SK-N-SH (cell line): Measurements from ENCODE around the gene PSAT1. TPM values are rescaled to one million over a fixed set of nuclear protein-coding genes. Genes with fewer than 3 reads are reported as not detected.

Experiments used
- CTCF ChIA-PET: fragments of 300-600, 350-600 bp; formaldehyde crosslinking; extraction: SDS; loops from one replicate; lab custom pipeline; 2021; lab: Yijun Ruan, JAX
- POLR2A ChIA-PET: fragments of 350-600 bp; sonication (Branson Sonifier 250); formaldehyde crosslinking; extraction: SDS; loops from one replicate; lab custom pipeline; 2020; ENCODE audit warnings: antibody characterized with exemption, inconsistent platforms; lab: Yijun Ruan, JAX
- DNase-seq: peaks from one replicate; pipeline ENCODE4 v3.0.0; 2012
- H2AFZ ChIP-seq: fragments of 200-600 bp; sonication (generic); 2 replicates; pipeline ENCODE4 v1.8.1; 2016; ENCODE audit warnings: antibody characterized with exemption, mild to moderate bottlenecking, low read depth
- H3F3A ChIP-seq: fragments of 200-600 bp; sonication (generic); replicated peaks from 2 replicates; pipeline ENCODE3; 2016; ENCODE audit warnings: antibody characterized with exemption, mild to moderate bottlenecking; ENCODE audit not compliant: insufficient read depth
- H3K27ac ChIP-seq, 2 experiments: fragments of 200-500 bp in 1 of 2; fragments of 200-600 bp in 1 of 2; sonication (Bioruptor generic) in 1 of 2; sonication (generic), shearing (Covaris generic) in 1 of 2; 2 replicates each; pipeline versions ENCODE4 v1.5.1 to v1.6.1; 2014 to 2016; ENCODE audit warnings: low read depth in 2 of 2, inconsistent platforms in 1 of 2, low read length in 1 of 2, mild to moderate bottlenecking in 1 of 2, mixed read lengths in 1 of 2
- H3K27me3 ChIP-seq: fragments of 200-600 bp; sonication (generic), shearing (Covaris generic); 2 replicates; pipeline ENCODE4 v1.6.1; 2016; ENCODE audit warnings: mixed run types; ENCODE audit not compliant: insufficient read depth
- H3K36me3 ChIP-seq, 2 experiments: fragments of 200-500 bp in 1 of 2; fragments of 200-600 bp in 1 of 2; sonication (Bioruptor generic) in 1 of 2; sonication (generic) in 1 of 2; replicated peaks in 1 of 2; 2 replicates each; pipeline versions ENCODE3 to v1.5.1; 2014 to 2016; ENCODE audit warnings: low read length in 1 of 2, mild to moderate bottlenecking in 1 of 2; ENCODE audit not compliant: insufficient read depth in 2 of 2, control insufficient read depth in 1 of 2
- H3K4me1 ChIP-seq, 2 experiments: fragments of 200-500 bp in 1 of 2; fragments of 200-600 bp in 1 of 2; sonication (Bioruptor generic) in 1 of 2; sonication (generic), shearing (Covaris generic) in 1 of 2; 2 replicates each; pipeline versions ENCODE4 v1.5.1 to v1.6.1; 2014 to 2016; ENCODE audit warnings: low read depth in 1 of 2, low read length in 1 of 2, mixed run types in 1 of 2; ENCODE audit not compliant: insufficient read depth in 2 of 2, control insufficient read depth in 1 of 2
- H3K4me2 ChIP-seq: fragments of 200-600 bp; sonication (generic), shearing (Covaris generic); 2 replicates; pipeline ENCODE4 v1.6.1; 2017; ENCODE audit warnings: mixed run types
- H3K4me3 ChIP-seq, 2 experiments: fragments of 200-500 bp in 1 of 2; fragments of 200-600 bp in 1 of 2; sonication (Bioruptor generic) in 1 of 2; sonication (generic), shearing (Covaris generic) in 1 of 2; 2 replicates each; pipeline versions ENCODE4 v1.5.1 to v1.8.1; 2014 to 2016; ENCODE audit warnings: low read depth in 2 of 2, inconsistent platforms in 1 of 2, low read length in 1 of 2, mild to moderate bottlenecking in 1 of 2, mixed read lengths in 1 of 2, moderate library complexity in 1 of 2
- H3K79me2 ChIP-seq: fragments of 200-600 bp; sonication (generic); 2 replicates; pipeline ENCODE4 v1.8.1; 2017; ENCODE audit warnings: mild to moderate bottlenecking; ENCODE audit not compliant: insufficient read depth
- H3K9ac ChIP-seq: fragments of 200-600 bp; sonication (generic); 2 replicates; pipeline ENCODE4 v1.6.1; 2017; ENCODE audit warnings: mixed run types
- H3K9me2 ChIP-seq: fragments of 200-600 bp; sonication (generic); 2 replicates; pipeline ENCODE4 v1.6.1; 2017; ENCODE audit warnings: mixed run types
- H3K9me3 ChIP-seq: fragments of 200-600 bp; sonication (generic); 2 replicates; pipeline ENCODE4 v1.6.1; 2017; ENCODE audit warnings: mixed run types, mild to moderate bottlenecking, moderate library complexity
- H4K20me1 ChIP-seq: fragments of 200-600 bp; sonication (generic); 2 replicates; pipeline ENCODE4 v1.6.1; 2017; ENCODE audit warnings: mild to moderate bottlenecking, mixed run types; ENCODE audit not compliant: insufficient read depth
- CHD2 ChIP-seq: fragments of 150-350 bp; IDR thresholded peaks from 2 replicates; pipeline ENCODE4 v1.6.1; 2018; ENCODE audit warnings: low read length; ENCODE audit not compliant: partially characterized antibody
- CTCF ChIP-seq: fragments of 200-600 bp; sonication (generic); IDR thresholded peaks from 2 replicates; pipeline ENCODE4 v1.6.1; 2017; ENCODE audit warnings: antibody characterized with exemption, mild to moderate bottlenecking, moderate library complexity
- ELF1 ChIP-seq: IDR thresholded peaks from 2 replicates; pipeline ENCODE4 v1.4.0; 2012
- EP300 ChIP-seq, 2 experiments: IDR thresholded peaks; 2 replicates each; pipeline versions ENCODE4 v1.4.0 to v1.6.1; 2012; ENCODE audit warnings: borderline replicate concordance in 1 of 2, low read depth in 1 of 2, low read length in 1 of 2
- FOSL2 ChIP-seq: IDR thresholded peaks from 2 replicates; pipeline ENCODE4 v1.4.0; 2012; ENCODE audit warnings: low read depth, mild to moderate bottlenecking, moderate library complexity, borderline replicate concordance
- FOXJ3 ChIP-seq: sonication (generic); formaldehyde crosslinking; IDR thresholded peaks from 2 replicates; pipeline ENCODE4 v1.5.1; 2020; ENCODE audit warnings: mild to moderate bottlenecking, missing genetic modification reagents
- FOXM1 ChIP-seq: IDR thresholded peaks from 2 replicates; pipeline ENCODE4 v1.4.0; 2012; ENCODE audit warnings: low read depth, mild to moderate bottlenecking
- GABPA ChIP-seq: IDR thresholded peaks from 2 replicates; pipeline ENCODE4 v1.4.0; 2012; ENCODE audit warnings: low read depth, mild to moderate bottlenecking
- GATA2 ChIP-seq: sonication (generic); formaldehyde crosslinking; IDR thresholded peaks from 2 replicates; pipeline ENCODE4 v1.5.0; 2020; ENCODE audit warnings: mild to moderate bottlenecking, missing genetic modification reagents
- JUND ChIP-seq: IDR thresholded peaks from 2 replicates; pipeline ENCODE4 v1.4.0; 2012
- MEF2A ChIP-seq: IDR thresholded peaks from 2 replicates; pipeline ENCODE4 v1.4.0; 2012; ENCODE audit warnings: low read depth, borderline replicate concordance
- MXI1 ChIP-seq: IDR thresholded peaks from 2 replicates; pipeline ENCODE4 v1.6.1; 2012; ENCODE audit warnings: mild to moderate bottlenecking, low read depth, low read length, improper control_type of control experiment
- NRF1 ChIP-seq: IDR thresholded peaks from 2 replicates; pipeline ENCODE4 v1.6.1; 2012; ENCODE audit warnings: low read depth, mild to moderate bottlenecking, low read length
- POLR2AphosphoS5 ChIP-seq: IDR thresholded peaks from 2 replicates; pipeline ENCODE4 v1.6.1; 2012; ENCODE audit warnings: low read depth, low read length
- RAD21 ChIP-seq: IDR thresholded peaks from 2 replicates; pipeline ENCODE4 v1.6.1; 2012; ENCODE audit warnings: mild to moderate bottlenecking, low read length
- RCOR1 ChIP-seq: fragments of 150-350 bp; IDR thresholded peaks from 2 replicates; pipeline ENCODE4 v1.6.1; 2017; ENCODE audit warnings: antibody characterized with exemption, low read length
- RFX5 ChIP-seq: IDR thresholded peaks from 2 replicates; pipeline ENCODE4 v1.6.1; 2012; ENCODE audit warnings: mild to moderate bottlenecking, improper control_type of control experiment, low read length
- SMC3 ChIP-seq: IDR thresholded peaks from 2 replicates; pipeline ENCODE4 v1.6.1; 2012; ENCODE audit warnings: low read depth, low read length, improper control_type of control experiment
- TAF1 ChIP-seq: IDR thresholded peaks from 2 replicates; pipeline ENCODE4 v1.6.1; 2012; ENCODE audit warnings: low read depth, mild to moderate bottlenecking, low read length, moderate library complexity, borderline replicate concordance
- TEAD4 ChIP-seq: IDR thresholded peaks from 2 replicates; pipeline ENCODE4 v1.4.0; 2012; ENCODE audit warnings: mild to moderate bottlenecking, borderline replicate concordance; ENCODE audit not compliant: insufficient read depth
- YY1 ChIP-seq: IDR thresholded peaks from 2 replicates; pipeline ENCODE4 v1.4.0; 2012; ENCODE audit warnings: low read depth, mild to moderate bottlenecking
- WGBS: methylation state at CpG from one replicate; pipeline ENCODE4 v1.1.6; 2017; ENCODE audit warnings: low lambda C conversion rate; 5-methylcytosine and 5-hydroxymethylcytosine counted together
- polyA plus RNA-seq, 3 experiments: library from polyadenylated mRNA; depleted of rRNA; stranded (reverse); fragments of >200 nt; gene quantifications; 2 replicates each; pipeline ENCODE4 v1.2.3, GENCODE V29; 2012
- TF ChIP-seq, protein P1 (sequence below): fragments of 150-350 bp; IDR thresholded peaks from 2 replicates; pipeline ENCODE4 v1.6.1; 2017; ENCODE audit warnings: antibody characterized with exemption, low read length, low read depth, borderline replicate concordance
- TF ChIP-seq, protein P2 (sequence below): IDR thresholded peaks from 2 replicates; pipeline ENCODE4 v1.4.0; 2012; ENCODE audit warnings: low read depth, borderline replicate concordance
- TF ChIP-seq, protein P3 (sequence below): IDR thresholded peaks from 2 replicates; pipeline ENCODE4 v1.4.0; 2012; ENCODE audit warnings: low read depth, borderline replicate concordance
- TF ChIP-seq, protein P4 (sequence below): IDR thresholded peaks from 2 replicates; pipeline ENCODE4 v1.4.0; 2012; ENCODE audit warnings: low read depth

PSAT1 gene
- polyA plus RNA-seq, 1 of the 3 experiments (the other 2 are of a cell fraction): 37.0 TPM

DNA sequence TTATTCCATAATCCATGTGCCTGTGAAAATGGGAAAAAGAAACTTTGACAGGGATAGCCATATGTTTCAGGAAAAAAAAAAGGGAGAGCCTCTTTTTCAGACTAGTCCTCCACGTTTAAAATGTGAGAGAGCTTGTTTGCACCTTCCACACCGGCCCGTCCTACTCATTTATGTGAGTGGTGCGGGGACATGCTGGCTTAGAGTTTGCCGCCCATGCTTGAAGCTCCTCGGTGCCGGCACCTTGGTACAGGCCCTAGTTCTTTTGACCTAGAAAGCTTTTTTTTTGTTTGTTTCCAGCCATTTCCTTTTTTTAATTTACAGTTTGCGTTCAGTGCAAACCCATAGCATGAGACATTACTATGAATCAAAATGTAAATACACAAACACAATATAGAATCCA, 27.8 kb downstream of the PSAT1 start (continued):
- TF ChIP-seq FOXM1: no peak

DNA sequence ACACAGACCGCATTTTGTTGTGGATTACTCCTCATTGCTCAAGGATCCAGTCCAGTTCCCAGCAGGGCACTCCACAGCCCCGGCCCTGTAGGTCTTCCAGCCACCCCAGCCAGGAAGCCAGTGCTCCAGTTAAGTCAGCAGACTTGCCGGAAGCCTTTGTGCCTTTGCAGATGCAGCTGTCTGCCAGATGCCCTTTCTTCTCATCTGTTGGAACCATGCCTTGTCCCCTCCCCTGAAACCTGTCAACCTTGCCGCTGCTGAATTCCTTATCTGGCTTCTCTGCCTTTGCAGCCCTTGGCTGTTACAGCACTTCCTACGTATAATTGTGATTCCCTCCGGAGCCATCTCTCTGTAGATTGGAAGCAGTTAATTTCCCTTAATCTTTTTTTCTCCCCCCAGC, 28.4 kb downstream of the PSAT1 start:
- Histone ChIP-seq H3K4me2 (no peak overlapping the region), H3K9me3 (no peaks in the 10 kb centered on the region), H3K9ac (no peak overlapping the region), H2AFZ (no peak overlapping the region), H3F3A (no peaks in the 10 kb centered on the region), H3K4me1 (peaks cover 0 to 36% of the 10 kb centered on the region in 2 experiments; a peak in 2 of 4 replicates), H3K27ac (peak overlapping the region in 1 of 2 experiments; percentile 99; a peak in 2 of 4 replicates), H3K9me2 (no peaks in the 10 kb centered on the region), H3K79me2 (no peaks in the 10 kb centered on the region), H3K4me3 (no peak overlapping the region), H4K20me1 (no peaks in the 10 kb centered on the region), H3K27me3 (no peaks in the 10 kb centered on the region), H3K36me3 (peaks cover 22 to 30% of the 10 kb centered on the region in 2 experiments)
- WGBS: 28% methylated on average over 6 of the region's 6 CpGs
- POLR2A ChIA-PET: interaction anchor here (1.9 to 2.7 kb wide), 2 partner anchors 11 to 28 kb away, joined by 7 to 23 read pairs; partner anchors contain the start of gene PSAT1
- CTCF ChIA-PET: interaction anchor here (0.5 to 2.5 kb wide), 2 partner anchors 44 to 886 kb away, joined by 3 to 10 read pairs; no protein-coding TSS in a partner anchor
- DNase-seq: peak; percentile 76
- TF ChIP-seq RCOR1 (peak; percentile 98), GABPA (0 out of 2 replicates have a peak, but pooled peaks have one; percentile 11), YY1 (no peak), JUND (no peak), FOXM1 (no peak), RFX5 (no peak), CTCF (no peak), TEAD4 (no peak), EP300 (IDR thresholded peaks at IDR 0.05; ENCODE audit: borderline replicate concordance in 1 of 2, low read depth in 1 of 2, low read length in 1 of 2) (peak; percentile 25 to 90; a peak in 3 of 4 replicates), NRF1 (no peak), SMC3 (no peak), TAF1 (no peak), GATA2 (CRISPR knock-in tag) (peak; percentile 94), ELF1 (no peak), CHD2 (peak; percentile 91), MEF2A (no peak), MXI1 (0 out of 2 replicates have a peak, but pooled peaks have one; percentile 14), FOSL2 (no peak), RAD21 (no peak), POLR2AphosphoS5 (peak; percentile 53), FOXJ3 (peak; percentile 91)
- TF ChIP-seq, protein P1, sequence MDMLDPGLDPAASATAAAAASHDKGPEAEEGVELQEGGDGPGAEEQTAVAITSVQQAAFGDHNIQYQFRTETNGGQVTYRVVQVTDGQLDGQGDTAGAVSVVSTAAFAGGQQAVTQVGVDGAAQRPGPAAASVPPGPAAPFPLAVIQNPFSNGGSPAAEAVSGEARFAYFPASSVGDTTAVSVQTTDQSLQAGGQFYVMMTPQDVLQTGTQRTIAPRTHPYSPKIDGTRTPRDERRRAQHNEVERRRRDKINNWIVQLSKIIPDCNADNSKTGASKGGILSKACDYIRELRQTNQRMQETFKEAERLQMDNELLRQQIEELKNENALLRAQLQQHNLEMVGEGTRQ: no peak
- TF ChIP-seq, protein P2, sequence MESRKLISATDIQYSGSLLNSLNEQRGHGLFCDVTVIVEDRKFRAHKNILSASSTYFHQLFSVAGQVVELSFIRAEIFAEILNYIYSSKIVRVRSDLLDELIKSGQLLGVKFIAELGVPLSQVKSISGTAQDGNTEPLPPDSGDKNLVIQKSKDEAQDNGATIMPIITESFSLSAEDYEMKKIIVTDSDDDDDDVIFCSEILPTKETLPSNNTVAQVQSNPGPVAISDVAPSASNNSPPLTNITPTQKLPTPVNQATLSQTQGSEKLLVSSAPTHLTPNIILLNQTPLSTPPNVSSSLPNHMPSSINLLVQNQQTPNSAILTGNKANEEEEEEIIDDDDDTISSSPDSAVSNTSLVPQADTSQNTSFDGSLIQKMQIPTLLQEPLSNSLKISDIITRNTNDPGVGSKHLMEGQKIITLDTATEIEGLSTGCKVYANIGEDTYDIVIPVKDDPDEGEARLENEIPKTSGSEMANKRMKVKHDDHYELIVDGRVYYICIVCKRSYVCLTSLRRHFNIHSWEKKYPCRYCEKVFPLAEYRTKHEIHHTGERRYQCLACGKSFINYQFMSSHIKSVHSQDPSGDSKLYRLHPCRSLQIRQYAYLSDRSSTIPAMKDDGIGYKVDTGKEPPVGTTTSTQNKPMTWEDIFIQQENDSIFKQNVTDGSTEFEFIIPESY: no peak
- TF ChIP-seq, protein P3, sequence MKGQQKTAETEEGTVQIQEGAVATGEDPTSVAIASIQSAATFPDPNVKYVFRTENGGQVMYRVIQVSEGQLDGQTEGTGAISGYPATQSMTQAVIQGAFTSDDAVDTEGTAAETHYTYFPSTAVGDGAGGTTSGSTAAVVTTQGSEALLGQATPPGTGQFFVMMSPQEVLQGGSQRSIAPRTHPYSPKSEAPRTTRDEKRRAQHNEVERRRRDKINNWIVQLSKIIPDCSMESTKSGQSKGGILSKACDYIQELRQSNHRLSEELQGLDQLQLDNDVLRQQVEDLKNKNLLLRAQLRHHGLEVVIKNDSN: no peak
- TF ChIP-seq, protein P4, sequence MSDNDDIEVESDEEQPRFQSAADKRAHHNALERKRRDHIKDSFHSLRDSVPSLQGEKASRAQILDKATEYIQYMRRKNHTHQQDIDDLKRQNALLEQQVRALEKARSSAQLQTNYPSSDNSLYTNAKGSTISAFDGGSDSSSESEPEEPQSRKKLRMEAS: no peak
